ENCODE measurements around the gene KDM6B. TPM values are rescaled to one million over a fixed set of nuclear protein-coding genes. Genes with fewer than 3 reads are reported as not detected.

KDM6B gene
- total RNA-seq, 1 donor from 2014 or later, result 46.1 TPM

- Histone ChIP-seq H3K27me3 (ENCODE audit: low read depth) (no peaks in the 10 kb centered on the region), H3K4me1 (no peaks in the 10 kb centered on the region), H3K9me3 (no peaks in the 10 kb centered on the region), H3K36me3 (no peaks in the 10 kb centered on the region), H3K4me3 (no peak overlapping the region), H3K27ac (no peak overlapping the region)
- DNase-seq (no peak), ATAC-seq (no peak)
- TF ChIP-seq CTCF (IDR thresholded peaks at IDR 0.05), result no peak
- intact Hi-C loops (cut with DNase I), result no loop called here
Observed at GRCh38 chr17:7794075-7794663, 39.8 kb upstream of the KDM6B start.

GRCh38 chr17:7797976-7798375 is 36.0 kb upstream of the KDM6B start:
- intact Hi-C loops (cut with DNase I), result no loop called here
- DNase-seq, result no peak
- TF ChIP-seq CTCF (IDR thresholded peaks at IDR 0.05), result no peak
- Histone ChIP-seq H3K4me3 (no peak overlapping the region), H3K4me1 (no peaks in the 10 kb centered on the region), H3K9me3 (no peaks in the 10 kb centered on the region), H3K27ac (no peak overlapping the region), H3K27me3 (ENCODE audit: low read depth) (no peaks in the 10 kb centered on the region), H3K36me3 (no peaks in the 10 kb centered on the region)
- no peak for ATAC-seq

- ATAC-seq (no peak), DNase-seq (no peak)
- TF ChIP-seq CTCF (IDR thresholded peaks at IDR 0.05), result no peak
- Histone ChIP-seq H3K9me3 (no peaks in the 10 kb centered on the region), H3K36me3 (no peaks in the 10 kb centered on the region), H3K27me3 (ENCODE audit: low read depth) (no peaks in the 10 kb centered on the region), H3K27ac (no peak overlapping the region), H3K4me3 (no peak overlapping the region), H3K4me1 (no peaks in the 10 kb centered on the region)
- intact Hi-C loops (cut with DNase I), result no loop called here
Observed at GRCh38 chr17:7798839-7799238, 35.2 kb upstream of the KDM6B start.

- ATAC-seq, result peak; percentile 84 to 91
- no peak overlapping the region for H3K27ac ChIP-seq
- no peaks in the 10 kb centered on the region for H3K9me3 ChIP-seq
- intact Hi-C loops (cut with DNase I), result no loop called here
- no peaks in the 10 kb centered on the region for H3K36me3 ChIP-seq
- no peak for TF ChIP-seq CTCF (IDR thresholded peaks at IDR 0.05)
- no peak overlapping the region for H3K4me3 ChIP-seq
- no peaks in the 10 kb centered on the region for H3K4me1 ChIP-seq
- peaks cover 3% of the 10 kb centered on the region for H3K27me3 ChIP-seq (ENCODE audit: low read depth)
- peak; percentile 66 for DNase-seq
Observed at GRCh38 chr17:7803981-7804380, 30.0 kb upstream of the KDM6B start.

- ATAC-seq, result peak; percentile 41 to 46
- DNase-seq, result peak; percentile 10
- Histone ChIP-seq H3K4me3 (no peak overlapping the region), H3K36me3 (no peaks in the 10 kb centered on the region), H3K9me3 (no peaks in the 10 kb centered on the region), H3K27me3 (ENCODE audit: low read depth) (peaks cover 3% of the 10 kb centered on the region), H3K4me1 (no peaks in the 10 kb centered on the region), H3K27ac (no peak overlapping the region)
- intact Hi-C loops (cut with DNase I), result no loop called here
- TF ChIP-seq CTCF (IDR thresholded peaks at IDR 0.05), result no peak
Observed at GRCh38 chr17:7806587-7806986, 27.4 kb upstream of the KDM6B start.
